CD4-positive, alpha-beta T cell (primary cell): ENCODE results near the gene TMEM45A. TPM values are rescaled to one million over a fixed set of nuclear protein-coding genes. Genes with fewer than 3 reads are reported as not detected.

Source experiments
- ATAC-seq: fragments of 200-7000 bp; cut with Tn5 transposase; one replicate; pipeline ENCODE4 v1.10.0; 2022; ENCODE audit warnings: mild to moderate bottlenecking; ENCODE audit not compliant: poor library complexity
- CTCF ChIA-PET: fragments of 350-600 bp; sonication (Branson Sonifier 250); formaldehyde crosslinking; loops from one replicate; lab custom pipeline; 2021; ENCODE audit warnings: antibody characterized with exemption, inconsistent platforms; lab: Charles Lee
- POLR2A ChIA-PET: fragments of 350-600 bp; sonication (Branson Sonifier 250); formaldehyde crosslinking; loops from one replicate; lab custom pipeline; 2021; ENCODE audit warnings: antibody characterized with exemption, inconsistent platforms; lab: Charles Lee
- DNase-seq, 14 experiments: peaks; one replicate each; pipeline ENCODE4 v3.0.0-alpha.2; 2013 to 2020; ENCODE audit warnings: mixed read lengths in 2 of 14
- H3K27ac ChIP-seq, 2 donors: one replicate each; pipeline versions ENCODE4 v1.5.1 to v1.7.0; 2013; ENCODE audit warnings: low read length in 2 of 2, low read depth in 1 of 2, mild to moderate bottlenecking in 1 of 2
- H3K27me3 ChIP-seq, 2 experiments: 1 replicate in 1 of 2; 2 replicates in 1 of 2; pipeline versions ENCODE4 v1.6.1 to v1.7.0; 2013; ENCODE audit warnings: low read length in 2 of 2, control low read depth in 1 of 2, mild to moderate bottlenecking in 1 of 2, moderate library complexity in 1 of 2; ENCODE audit not compliant: insufficient read depth in 2 of 2, control insufficient read depth in 1 of 2
- H3K36me3 ChIP-seq: one replicate; pipeline ENCODE4 v1.6.1; 2013; ENCODE audit warnings: low read length, control low read depth; ENCODE audit not compliant: insufficient read depth
- H3K4me1 ChIP-seq: one replicate; pipeline ENCODE4 v1.6.1; 2013; ENCODE audit warnings: low read length, control low read depth; ENCODE audit not compliant: insufficient read depth
- H3K4me3 ChIP-seq: one replicate; pipeline ENCODE4 v1.5.1; 2013; ENCODE audit warnings: mild to moderate bottlenecking, low read length, moderate library complexity
- H3K9me3 ChIP-seq, 2 experiments: 1 replicate in 1 of 2; 2 replicates in 1 of 2; pipeline versions ENCODE4 v1.6.1 to v1.7.0; 2013; ENCODE audit warnings: low read length in 2 of 2, mild to moderate bottlenecking in 2 of 2, control low read depth in 1 of 2, moderate library complexity in 1 of 2; ENCODE audit not compliant: control insufficient read depth in 1 of 2, insufficient read depth in 1 of 2
- H3K27ac Mint-ChIP-seq: one replicate; pipeline ENCODE4 v1.8.0; 2020; ENCODE audit warnings: mixed read lengths
- H3K27me3 Mint-ChIP-seq: one replicate; pipeline ENCODE4 v1.8.0; 2021; ENCODE audit warnings: mixed read lengths
- H3K36me3 Mint-ChIP-seq: one replicate; pipeline ENCODE4 v1.8.0; 2021; ENCODE audit warnings: low read depth, mixed read lengths
- H3K4me1 Mint-ChIP-seq: one replicate; pipeline ENCODE4 v1.8.0; 2021; ENCODE audit warnings: low read depth, mixed read lengths
- H3K4me3 Mint-ChIP-seq: one replicate; pipeline ENCODE4 v1.8.0; 2020; ENCODE audit warnings: mild to moderate bottlenecking, mixed read lengths
- H3K9me3 Mint-ChIP-seq: one replicate; pipeline ENCODE4 v1.8.0; 2020; ENCODE audit warnings: mixed read lengths
- intact Hi-C, 2 experiments: fragments of 100-400 bp; cut with DNase I in 1 of 2; cut with micrococcal nuclease in 1 of 2; formaldehyde crosslinking; loops; one replicate each; pipeline versions ENCODE4 v1.15.1 to v1.9.0; 2023 to 2025; cut with DNase I, micrococcal nuclease
- total RNA-seq, 174 experiments: library from RNA in 2 of 174; stranded (reverse) in 2 of 174; gene quantifications; one replicate each; pipeline ENCODE4 v1.2.3 and lab custom pipeline; 2021 to 2026
- TF ChIP-seq, protein P1 (sequence below): fragments of 200-600 bp; IDR thresholded peaks from one replicate; pipeline ENCODE4 v1.8.0; 2022; ENCODE audit warnings: antibody characterized with exemption, mild to moderate bottlenecking

The TMEM45A gene
- total RNA-seq, 2 experiments from 2014 or later: 0.08 TPM; not detected in 1

GRCh38 chr3:100448079-100448478 lies 44.3 kb upstream of the TMEM45A start:
- ChIA-PET POLR2A (interaction anchor here (0.6 kb wide), 1 partner anchor 10 kb away, joined by 3 read pairs; no protein-coding TSS in a partner anchor), CTCF (no interaction called here)
- Mint-ChIP-seq H3K4me1 (no peaks in the 10 kb centered on the region), H3K27me3 (no peaks in the 10 kb centered on the region), H3K27ac (no peak overlapping the region), H3K4me3 (no peak overlapping the region), H3K9me3 (no peaks in the 10 kb centered on the region), H3K36me3 (no peaks in the 10 kb centered on the region)
- Histone ChIP-seq H3K9me3 (no peaks in the 10 kb centered on the region), H3K27me3 (no peaks in the 10 kb centered on the region), H3K36me3 (no peaks in the 10 kb centered on the region), H3K27ac (no peak overlapping the region), H3K4me1 (no peaks in the 10 kb centered on the region), H3K4me3 (no peak overlapping the region)
- DNase-seq: no peak
- ATAC-seq: no peak
- intact Hi-C loops: no loop called here
- TF ChIP-seq, protein P1, sequence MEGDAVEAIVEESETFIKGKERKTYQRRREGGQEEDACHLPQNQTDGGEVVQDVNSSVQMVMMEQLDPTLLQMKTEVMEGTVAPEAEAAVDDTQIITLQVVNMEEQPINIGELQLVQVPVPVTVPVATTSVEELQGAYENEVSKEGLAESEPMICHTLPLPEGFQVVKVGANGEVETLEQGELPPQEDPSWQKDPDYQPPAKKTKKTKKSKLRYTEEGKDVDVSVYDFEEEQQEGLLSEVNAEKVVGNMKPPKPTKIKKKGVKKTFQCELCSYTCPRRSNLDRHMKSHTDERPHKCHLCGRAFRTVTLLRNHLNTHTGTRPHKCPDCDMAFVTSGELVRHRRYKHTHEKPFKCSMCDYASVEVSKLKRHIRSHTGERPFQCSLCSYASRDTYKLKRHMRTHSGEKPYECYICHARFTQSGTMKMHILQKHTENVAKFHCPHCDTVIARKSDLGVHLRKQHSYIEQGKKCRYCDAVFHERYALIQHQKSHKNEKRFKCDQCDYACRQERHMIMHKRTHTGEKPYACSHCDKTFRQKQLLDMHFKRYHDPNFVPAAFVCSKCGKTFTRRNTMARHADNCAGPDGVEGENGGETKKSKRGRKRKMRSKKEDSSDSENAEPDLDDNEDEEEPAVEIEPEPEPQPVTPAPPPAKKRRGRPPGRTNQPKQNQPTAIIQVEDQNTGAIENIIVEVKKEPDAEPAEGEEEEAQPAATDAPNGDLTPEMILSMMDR: no peak

DNA sequence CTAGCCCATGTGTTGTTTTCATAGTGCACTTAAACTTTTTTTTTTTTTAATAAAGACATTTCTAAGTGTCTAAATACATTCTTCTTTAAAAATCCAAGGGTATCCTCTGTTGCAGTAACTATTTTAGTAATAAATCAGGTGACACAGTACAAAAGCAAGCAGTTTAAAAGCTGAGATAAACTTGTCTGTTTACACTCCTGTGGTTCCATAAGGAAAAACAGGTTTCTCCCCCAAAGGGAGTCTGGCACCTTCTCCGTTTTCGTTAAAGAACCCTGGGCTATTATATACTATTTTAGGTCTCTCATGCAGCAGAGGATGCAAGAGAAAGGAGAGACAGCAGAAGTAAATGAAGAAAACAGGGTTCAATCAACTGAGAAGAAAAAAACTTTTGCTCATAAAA lies 43.2 kb upstream of the TMEM45A start:
- Mint-ChIP-seq H3K36me3 (no peaks in the 10 kb centered on the region), H3K4me1 (no peaks in the 10 kb centered on the region), H3K4me3 (no peak overlapping the region), H3K9me3 (no peaks in the 10 kb centered on the region), H3K27me3 (no peaks in the 10 kb centered on the region), H3K27ac (no peak overlapping the region)
- no peak overlapping the region for H3K27ac ChIP-seq
- H3K36me3 ChIP-seq: no peaks in the 10 kb centered on the region
- no peaks in the 10 kb centered on the region for H3K27me3 ChIP-seq
- TF ChIP-seq, protein P1: no peak
- H3K4me3 ChIP-seq: no peak overlapping the region
- DNase-seq: no peak
- ChIA-PET POLR2A (no interaction called here), CTCF (interaction anchor here (0.7 kb wide), 1 partner anchor 1505 kb away, joined by 3 read pairs; no protein-coding TSS in a partner anchor)
- ATAC-seq: no peak
- intact Hi-C loops: no loop called here
- no peaks in the 10 kb centered on the region for H3K4me1 ChIP-seq
- no peaks in the 10 kb centered on the region for H3K9me3 ChIP-seq

DNA sequence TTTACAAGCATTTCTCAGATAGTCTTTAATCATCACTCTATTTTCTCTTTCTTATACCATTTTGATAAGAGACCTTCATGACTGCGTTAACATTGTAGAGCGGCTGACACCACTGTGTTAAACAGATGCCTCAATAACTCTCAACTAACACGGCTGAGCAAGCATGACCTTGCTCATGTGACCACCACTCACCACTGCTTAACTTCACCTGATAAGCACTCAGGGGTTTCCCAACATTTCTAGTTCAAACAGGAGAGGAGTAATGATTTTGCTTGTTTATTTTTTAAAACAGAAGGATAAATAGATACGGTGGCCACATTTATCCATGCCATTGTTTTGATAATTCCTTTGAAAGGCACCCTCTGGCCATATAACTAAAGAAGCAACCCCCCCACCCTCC lies 37.7 kb upstream of the TMEM45A start:
- Histone ChIP-seq H3K4me1 (no peaks in the 10 kb centered on the region), H3K27ac (no peak overlapping the region), H3K27me3 (no peaks in the 10 kb centered on the region), H3K9me3 (no peaks in the 10 kb centered on the region), H3K4me3 (no peak overlapping the region), H3K36me3 (no peaks in the 10 kb centered on the region)
- intact Hi-C loops: no loop called here
- CTCF ChIA-PET: no interaction called here
- Mint-ChIP-seq H3K27ac (no peak overlapping the region), H3K27me3 (no peaks in the 10 kb centered on the region), H3K9me3 (no peaks in the 10 kb centered on the region), H3K4me3 (no peak overlapping the region), H3K4me1 (no peaks in the 10 kb centered on the region), H3K36me3 (no peaks in the 10 kb centered on the region)
- no peak for DNase-seq
- POLR2A ChIA-PET: no interaction called here
- no peak for ATAC-seq
- TF ChIP-seq, protein P1: no peak
